Measurements from ENCODE around the gene UCN.
"Not testable (repeated sequence)": the region's sequence is repeated elsewhere in the genome, so short reads cannot be mapped to it uniquely, and the experiment has no call there.

The UCN gene

DNA sequence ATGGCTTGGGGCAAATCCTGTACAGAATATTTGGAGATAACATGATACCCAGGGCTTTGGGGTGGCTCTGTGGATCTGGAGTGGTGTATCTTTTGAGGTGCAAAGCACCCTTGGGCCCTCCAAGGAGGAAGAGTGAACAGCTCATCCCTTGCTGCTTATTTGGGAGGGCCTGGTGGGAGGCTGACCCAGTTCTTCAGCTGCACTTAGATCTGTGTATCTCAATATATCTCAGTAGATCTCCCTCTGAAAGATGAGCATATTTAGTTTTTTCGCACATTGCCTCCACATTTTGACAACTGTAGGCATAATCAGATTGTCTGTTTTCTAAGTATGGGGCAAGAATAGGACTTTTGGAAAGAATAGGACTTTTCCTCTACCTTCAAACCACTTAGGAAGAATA, 23.2 kb downstream of the UCN start:
- DNase-seq (ENCODE audit: low read depth, low spot score), result no peak

GRCh38 chr2:27282892-27283291, 25.4 kb downstream of the UCN start:
- no peak for DNase-seq (ENCODE audit: low read depth, low spot score)

DNA sequence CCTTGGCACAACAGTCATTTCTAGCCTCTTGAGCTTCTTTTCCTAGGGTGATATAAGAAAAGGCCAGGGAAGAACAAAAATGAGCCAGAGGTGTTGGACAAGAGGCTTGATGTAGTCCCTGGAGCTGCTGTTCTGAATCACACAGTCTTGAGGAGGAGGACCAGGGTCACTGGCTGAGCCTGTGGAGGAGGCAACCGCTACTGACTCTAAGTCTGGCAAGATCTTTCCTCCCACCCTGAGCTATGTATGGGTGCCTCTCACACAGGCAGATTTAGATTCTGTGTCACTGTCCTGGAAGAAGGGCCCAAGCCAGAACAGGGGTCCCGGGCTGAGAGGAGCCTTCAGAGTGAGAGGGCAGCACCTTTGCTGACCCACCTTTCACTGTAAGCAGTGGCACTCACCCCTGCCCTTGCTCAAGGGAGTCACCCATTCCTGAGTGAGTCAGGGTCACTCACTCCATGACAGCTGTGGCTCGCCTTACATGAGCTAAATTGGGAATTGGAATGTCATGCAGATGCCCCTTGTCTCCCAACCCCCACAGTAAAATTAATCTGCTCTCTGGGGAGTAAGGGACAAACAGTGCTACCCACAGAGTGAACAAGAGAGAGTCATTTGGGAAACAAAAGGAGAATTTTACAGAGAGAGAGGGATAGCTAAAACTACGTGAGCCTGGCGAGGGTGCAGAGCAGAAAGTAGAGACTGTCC, 26.2 kb downstream of the UCN start, which contains the start of gene TRIM54:
TSS of gene TRIM54 (plus strand) at position 575 of the 705 bp plus-strand sequence. CDS start 303 bp downstream, outside the sequence.
- DNase-seq (ENCODE audit: low read depth, low spot score), result no peak

DNA sequence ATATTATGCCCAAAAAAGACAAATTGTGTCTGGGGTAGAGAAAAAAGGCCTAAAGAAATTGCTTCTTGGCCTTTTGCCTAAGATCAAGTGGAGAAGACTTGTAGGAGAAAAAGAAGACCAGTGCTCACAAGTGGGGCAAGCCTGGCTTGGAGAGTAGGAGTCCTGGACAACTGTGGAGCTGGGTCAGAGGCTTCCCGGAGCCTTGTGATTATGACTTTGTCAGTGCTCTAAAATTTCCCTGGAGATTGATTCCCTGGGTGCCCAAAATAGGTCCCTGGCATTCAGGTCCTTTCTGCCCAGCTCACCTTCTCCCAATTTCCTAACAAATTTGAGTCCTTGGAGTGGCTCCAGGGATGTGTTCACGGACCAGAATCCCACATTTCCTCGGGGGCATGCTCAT, 26.8 kb downstream of the UCN start:
- DNase-seq (ENCODE audit: low read depth, low spot score), result no peak

- no peak for DNase-seq (ENCODE audit: low read depth, low spot score)
Measured at GRCh38 chr2:27280826-27281225, 27.4 kb downstream of the UCN start.

DNA sequence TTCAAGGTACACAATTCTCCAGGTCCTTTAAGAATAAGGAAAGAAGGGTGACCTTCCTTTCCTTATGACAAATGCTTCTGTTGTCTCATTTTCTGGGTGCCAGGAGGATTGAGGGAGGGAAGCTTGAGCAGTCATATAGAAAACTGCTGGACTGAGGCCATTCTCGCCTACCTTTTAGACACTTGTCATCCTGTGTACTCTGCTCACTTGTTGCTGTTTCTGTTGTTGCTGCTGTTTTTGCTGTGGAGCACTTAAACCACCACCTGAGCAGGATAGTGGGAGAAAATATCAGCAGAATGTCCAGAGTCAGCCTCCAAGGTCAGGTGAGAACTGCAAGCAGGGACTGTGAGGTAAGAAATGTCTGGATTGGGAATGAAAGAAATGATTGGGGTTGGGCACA, 30.2 kb downstream of the UCN start:
- no peak for DNase-seq (ENCODE audit: low read depth, low spot score)

DNA sequence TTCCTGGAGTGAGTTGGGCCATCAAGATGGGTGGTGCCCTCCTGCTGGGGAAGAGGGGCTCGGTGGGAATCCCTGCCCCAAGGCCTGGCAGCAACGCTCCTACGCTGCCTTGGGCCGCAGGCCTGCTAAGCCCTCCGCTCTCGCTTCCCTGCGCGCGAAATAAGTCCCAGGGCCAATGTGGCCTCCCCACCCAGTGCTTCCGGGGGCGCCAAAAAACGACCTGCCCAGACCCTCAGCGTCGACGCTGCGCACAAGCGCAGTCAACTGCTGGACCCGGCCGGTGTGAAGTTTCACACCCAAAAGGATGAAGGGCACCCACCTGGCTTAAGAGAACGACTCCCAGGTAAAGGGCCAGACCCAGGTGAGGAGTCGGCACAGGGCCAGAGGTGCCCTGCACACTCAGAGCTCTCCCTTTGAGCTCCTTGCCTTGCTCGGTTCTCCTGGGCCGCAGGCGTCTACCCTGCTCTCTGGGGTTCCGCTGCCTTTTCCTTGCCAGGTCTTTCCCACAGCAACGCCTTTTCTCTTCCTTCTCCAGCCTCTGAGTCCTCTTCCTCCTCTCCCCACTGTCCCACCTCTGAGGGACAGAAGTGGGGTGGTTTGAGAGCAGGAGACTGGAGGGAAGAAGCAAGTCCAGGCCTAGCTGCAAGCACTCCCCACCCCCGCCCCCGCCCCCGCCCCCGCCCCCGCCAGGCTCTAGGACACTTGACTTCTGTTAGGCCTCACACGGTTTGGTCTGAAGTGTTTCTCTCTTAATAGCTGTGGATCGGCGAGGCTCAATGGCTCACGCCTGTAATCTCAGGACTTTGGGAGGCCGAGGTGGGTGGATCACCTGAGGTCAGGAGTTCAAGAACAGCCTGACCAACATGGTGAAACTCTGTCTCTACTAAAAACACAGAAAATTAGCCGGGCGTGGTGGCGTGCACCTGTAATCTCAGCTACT, 32.8 kb downstream of the UCN start, which contains the start of gene DNAJC5G:
TSS of gene DNAJC5G (plus strand) at position 223 of the 940 bp plus-strand sequence. CDS start 1,296 bp downstream, outside the sequence.
- DNase-seq (ENCODE audit: low read depth, low spot score), result no peak

DNA sequence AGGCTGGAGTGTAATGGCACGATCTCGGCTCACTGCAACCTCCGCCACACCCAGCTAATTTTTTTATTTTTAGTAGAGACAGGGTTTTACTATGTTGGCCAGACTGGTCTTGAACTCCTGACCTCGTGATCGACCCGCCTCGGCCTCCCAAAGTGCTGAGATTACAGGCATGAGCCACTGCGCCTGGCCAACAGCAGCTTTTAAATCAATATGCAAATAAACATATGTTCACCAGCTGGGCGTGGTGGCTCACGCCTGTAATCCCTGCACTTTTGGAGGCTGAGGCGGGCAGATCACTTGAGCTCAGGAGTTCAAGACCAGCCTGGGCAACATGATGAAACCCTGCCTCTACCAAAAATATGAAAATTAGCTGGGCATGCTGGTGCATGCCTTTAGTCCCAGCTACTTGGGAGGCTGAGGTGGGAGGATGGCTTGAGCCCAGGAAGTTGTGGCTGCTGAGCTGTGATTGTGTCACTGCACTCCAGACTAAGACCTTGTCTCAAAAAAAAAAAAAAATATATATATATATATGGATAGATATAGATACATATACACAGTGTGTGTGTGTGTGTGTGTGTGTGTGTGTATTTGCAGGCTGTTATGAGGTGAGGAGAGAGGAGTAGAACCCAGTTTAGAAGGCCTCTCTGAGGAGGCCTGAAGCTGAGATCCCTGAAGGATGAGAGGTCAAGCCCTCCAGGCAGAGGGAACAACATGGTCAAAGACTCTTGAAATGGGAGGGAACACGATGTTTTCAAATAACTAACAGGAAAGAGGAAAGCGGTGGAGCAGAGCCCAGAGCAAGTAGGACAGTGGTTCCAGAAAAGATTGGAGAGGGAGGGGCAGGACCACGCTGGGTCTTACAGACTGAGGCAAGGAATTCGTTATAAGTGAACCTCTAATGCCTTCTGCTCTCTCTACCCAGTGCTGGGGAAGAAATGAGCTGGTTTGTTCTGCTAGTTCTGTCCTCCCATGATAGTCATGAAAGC, 35.4 kb downstream of the UCN start:
- not testable (repeated sequence) for DNase-seq (ENCODE audit: low read depth, low spot score)

GRCh38 chr2:27271631-27272340, 36.5 kb downstream of the UCN start:
- DNase-seq (ENCODE audit: low read depth, low spot score), result no peak

- no peak for DNase-seq (ENCODE audit: low read depth, low spot score)
Measured at GRCh38 chr2:27270670-27271069, 37.6 kb downstream of the UCN start.

DNA sequence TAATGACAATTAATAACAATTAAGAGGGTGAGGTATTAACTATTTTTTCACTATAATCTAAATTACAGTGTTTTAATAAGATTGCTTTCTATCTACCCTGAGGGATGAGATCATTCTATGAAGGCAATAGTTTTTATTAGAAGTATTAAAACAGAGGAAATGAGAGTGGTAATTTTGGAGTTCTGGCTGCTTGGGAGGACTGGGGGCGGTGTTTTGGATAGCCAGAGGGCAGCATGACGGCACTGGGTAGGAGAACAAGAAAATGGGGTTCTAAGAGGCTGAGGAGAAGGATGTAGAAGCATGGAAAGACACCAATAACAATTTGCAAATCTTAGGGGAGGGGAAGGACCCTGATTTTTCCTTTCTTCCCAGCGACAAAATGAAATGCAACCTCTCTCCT, 38.1 kb downstream of the UCN start:
- DNase-seq (ENCODE audit: low read depth, low spot score), result no peak

DNA sequence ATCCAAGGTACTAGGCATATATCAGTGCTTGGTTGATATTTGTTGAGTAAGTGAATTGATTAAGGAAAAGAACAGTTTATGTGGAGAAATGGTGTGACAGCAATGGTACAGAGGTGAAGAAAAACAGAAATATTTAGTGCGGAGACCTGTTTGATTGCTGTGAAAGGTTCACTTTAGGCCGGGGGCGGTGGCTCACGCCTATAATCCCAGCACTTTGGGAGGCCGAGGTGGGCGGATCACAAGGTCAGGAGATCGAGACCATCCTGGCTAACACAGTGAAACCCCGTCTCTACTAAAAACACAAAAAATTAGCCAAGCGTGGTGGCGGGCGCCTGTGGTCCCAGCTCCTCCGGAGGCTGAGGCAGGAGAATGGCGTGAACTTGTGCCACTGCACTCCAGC, 39.9 kb downstream of the UCN start:
- not testable (repeated sequence) for DNase-seq (ENCODE audit: low read depth, low spot score)

DNA sequence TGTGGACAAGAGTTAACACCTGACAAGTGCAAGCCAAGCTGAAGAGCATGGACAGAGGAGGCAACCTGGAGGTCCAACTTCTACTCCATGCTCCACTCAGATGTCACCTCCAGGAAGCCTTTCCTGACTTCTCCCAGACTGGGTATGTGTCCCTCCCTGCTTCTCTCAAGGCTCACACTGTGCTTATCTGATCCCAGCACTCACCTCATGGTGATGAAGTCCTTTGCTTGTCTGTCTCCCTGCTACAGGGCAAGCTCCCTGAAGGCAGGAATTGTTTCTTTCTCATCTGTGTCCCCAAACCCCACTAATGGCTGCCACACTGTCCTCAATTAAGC, 42.7 kb downstream of the UCN start:
- DNase-seq (ENCODE audit: low read depth, low spot score), result no peak

- DNase-seq (ENCODE audit: low read depth, low spot score), result no peak
Measured at GRCh38 chr2:27264753-27265535, 43.3 kb downstream of the UCN start.

DNA sequence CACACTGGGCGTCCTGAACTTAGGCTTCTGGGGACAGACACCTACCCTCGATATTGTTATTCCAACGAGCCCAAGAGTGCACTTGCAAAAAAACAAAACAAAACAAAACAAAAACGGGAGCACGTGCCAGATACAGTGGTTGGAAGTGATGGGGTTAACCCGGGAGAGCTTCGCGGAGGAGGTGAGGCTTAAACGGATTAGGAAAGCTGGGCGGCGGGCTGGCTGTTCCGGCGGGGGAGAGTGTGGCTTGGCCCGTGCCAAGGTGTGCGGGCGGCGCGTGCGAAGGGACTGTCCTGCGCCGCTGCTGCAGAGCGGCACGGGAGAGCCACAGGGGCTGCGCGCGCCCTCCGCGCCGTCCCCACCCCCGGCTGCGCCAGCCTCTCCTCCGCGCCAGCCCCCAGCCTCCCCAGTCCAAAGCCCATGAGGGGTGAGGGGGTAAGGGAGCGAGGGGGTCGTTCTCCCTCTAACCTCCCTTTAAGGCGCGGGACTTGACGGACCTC, 43.9 kb downstream of the UCN start:
- no peak for DNase-seq (ENCODE audit: low read depth, low spot score)

DNA sequence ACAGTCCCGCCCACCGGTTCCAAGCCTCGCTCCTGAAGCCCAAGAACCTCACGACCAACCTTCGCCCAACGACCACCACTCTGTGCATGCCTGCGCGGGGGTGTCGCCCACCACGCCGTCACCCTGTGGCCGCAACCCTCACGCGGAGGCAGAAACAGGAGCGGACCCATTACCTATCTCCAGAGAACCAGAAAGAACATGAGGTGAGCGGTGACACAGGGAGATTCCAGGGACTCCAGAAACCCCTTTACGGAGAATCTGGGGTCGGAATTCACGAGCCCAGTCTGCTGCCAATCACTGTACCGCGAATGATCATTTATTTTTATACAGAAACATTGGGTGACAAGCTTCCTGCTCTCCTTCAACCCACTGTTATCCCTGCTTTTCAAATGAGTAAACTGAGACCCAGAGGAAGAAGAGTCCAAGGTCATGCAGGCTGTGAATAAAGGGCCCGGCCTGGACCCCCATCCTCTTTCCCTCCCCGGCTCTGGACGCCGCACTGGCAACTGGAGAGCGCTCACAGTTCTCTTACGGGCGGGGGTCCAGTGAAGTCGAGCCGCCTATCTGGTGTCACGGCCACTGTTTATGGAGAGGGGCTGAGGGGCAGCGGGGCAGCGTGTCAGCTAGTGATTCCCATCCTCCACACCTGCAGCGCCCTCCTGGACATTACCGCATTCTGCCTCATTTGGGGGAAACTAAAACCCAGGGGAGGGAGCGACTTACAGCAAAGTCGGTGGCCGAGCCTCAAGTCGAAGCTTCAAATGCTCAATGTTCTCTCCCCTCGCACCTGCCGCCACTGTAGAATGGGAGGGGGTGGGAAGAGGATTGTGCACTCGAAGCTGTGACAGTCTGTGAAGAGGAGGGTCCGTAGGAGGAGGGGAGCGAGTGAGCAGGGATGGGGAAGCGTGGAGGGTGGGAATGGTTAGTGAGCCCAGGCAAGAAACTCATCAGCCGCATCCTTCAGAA, 44.7 kb downstream of the UCN start:
- DNase-seq (ENCODE audit: low read depth, low spot score), result no peak

DNA sequence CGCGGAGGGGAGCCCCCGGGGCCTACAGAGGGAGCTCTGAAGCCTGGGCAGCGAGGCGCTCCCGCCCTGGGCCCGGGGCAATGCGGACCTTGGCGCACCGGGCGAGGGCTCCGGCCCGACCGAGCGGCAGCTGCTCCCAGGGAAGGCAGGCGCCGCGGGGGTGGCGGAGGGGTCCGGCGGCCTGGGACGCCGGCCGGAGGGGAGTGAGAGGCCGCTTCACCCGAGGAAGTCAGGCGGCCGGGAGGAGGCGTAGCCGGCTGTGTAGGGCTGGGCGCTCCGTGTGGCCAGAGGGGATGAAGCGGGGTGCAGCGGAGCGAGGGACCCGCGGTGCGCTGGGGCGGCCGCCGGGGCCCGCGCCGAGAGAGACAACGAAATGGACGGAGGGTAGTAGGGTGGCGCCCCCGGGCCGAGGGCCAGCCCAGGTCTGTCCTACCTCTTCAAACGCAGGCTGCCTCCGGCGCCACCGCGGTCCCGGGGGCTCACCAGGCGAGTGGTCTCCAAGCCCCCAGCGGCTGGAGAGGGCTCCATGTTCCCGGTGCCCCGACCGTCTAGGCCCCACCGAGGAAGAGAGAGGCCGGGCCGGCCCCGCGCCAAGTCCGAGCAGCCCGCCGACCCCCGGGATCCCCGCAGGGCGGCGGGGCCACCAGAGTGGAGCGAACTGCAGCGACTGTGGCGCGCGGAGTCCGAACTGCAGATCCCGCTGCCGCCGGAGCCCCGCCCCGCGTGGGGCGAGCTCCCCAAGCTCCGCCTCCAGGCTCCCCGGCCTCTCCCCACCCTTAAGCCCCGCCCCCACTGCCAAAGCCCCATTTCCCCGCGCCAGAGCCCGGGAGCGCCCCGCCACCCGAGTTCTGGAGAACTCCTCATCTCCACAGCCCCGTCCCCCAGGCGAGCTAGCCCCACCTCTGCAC, 45.6 kb downstream of the UCN start, which contains the start of gene SLC30A3:
TSS of gene SLC30A3 (minus strand) at position 669 of the 908 bp plus-strand sequence. CDS start at position 528, 141 bp downstream.
- DNase-seq (ENCODE audit: low read depth, low spot score), result no peak

DNA sequence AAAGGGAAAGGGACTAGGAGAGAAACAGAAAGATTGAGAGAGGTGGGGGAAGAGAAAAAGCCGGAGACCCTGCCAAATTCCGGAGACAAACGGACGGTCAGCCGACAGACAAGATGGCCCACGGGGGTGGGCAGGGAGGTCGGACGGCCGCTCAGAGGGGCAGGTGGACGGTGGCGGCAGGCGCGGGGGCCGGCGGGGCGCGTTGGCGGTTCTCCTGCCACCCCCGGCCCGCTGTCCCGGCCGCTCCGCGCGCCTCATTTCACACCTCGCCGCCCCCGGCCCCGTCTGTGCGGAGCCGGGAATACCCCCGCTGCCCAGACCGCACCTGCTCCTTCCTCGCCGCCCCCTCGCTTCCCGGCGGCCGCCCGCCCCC, 46.3 kb downstream of the UCN start:
- DNase-seq (ENCODE audit: low read depth, low spot score), result no peak
